HG02885 (cell line): ENCODE results near the gene CFAP107.

Experiments
- ATAC-seq: cut with Tn5 transposase; IDR thresholded peaks from one replicate; pipeline ENCODE4 v1.9.1; 2021; ENCODE audit warnings: mild to moderate bottlenecking; ENCODE audit not compliant: unreplicated experiment, poor library complexity

Gene CFAP107

DNA sequence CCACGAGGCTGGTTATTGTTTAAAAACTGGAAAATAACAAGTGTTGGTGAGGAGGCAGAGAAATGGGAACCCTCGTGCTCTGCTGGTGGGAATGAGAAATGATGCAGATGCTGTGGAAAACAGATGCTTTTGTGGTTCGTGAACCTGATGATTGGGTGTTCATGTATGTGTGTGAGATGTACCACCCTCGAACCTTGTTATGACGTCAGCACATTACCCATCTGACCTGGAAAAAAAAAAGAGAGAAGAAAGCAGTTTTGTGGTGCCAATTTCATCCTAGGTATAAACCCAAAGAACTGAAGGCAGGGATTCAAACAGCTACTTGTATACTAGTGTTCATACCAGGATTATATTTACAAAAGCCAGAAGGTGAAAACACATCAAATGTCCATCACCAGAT, 6.4 kb upstream of the CFAP107 start:
- ATAC-seq = no peak

DNA sequence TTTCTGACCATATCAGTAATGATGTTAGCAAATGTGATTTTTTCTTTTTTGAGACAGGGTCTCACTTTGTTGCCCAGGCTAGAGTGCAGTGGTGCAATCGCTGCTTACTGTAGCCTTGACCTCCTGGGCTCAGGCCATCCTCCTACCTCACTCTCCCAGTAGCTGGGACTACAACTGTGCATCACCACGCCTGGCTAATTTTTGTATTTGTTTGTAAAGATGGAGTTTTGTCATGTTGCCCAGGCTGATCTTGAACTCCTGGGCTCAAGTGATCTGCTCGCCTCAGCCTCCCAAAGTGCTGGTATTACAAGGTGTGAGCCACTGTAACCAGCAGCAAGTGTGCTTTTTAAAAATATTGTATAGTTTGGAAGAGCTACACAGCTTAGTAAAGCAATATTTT, 4.1 kb upstream of the CFAP107 start:
- no peak for ATAC-seq

DNA sequence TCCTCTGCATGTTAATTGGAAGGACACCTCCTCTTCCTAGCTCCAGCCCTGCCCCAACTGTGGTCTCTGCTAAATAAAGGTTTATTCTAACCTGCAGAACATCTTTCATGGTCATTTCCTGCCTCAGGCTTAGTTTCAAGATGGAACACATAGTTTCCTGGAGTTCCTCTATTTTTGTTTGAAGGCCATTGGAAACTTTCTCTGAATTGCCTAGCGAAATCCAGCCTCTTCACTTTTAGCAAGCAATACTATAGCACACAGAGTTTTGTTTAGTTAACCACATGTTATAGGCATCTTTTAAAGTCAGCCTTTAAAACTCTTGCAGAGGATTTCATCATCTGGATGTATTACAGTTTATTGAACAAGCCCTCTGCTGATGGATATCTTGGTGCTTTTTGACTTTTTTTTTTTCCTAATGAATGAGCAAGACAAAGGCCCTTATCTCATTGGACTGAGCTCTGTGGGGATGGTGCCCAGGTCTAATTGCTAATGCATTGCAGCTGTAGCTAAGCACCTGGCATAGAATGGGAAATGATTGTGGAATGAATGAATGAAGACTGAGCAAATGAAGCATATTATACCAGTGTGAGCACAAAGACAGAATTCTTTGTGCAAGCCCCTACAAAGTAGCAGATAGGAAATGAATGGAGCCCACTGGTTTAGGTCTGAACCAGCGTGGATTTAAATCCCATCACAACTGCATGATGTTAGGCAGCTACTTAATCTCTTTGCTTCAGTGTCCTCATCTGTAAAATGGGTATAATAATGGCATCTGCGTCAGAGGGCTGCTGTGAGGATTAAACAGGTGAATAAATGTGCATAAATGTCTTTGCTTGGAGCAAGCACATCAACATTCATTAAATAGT, 641 bp upstream of the CFAP107 start:
- no peak for ATAC-seq

DNA sequence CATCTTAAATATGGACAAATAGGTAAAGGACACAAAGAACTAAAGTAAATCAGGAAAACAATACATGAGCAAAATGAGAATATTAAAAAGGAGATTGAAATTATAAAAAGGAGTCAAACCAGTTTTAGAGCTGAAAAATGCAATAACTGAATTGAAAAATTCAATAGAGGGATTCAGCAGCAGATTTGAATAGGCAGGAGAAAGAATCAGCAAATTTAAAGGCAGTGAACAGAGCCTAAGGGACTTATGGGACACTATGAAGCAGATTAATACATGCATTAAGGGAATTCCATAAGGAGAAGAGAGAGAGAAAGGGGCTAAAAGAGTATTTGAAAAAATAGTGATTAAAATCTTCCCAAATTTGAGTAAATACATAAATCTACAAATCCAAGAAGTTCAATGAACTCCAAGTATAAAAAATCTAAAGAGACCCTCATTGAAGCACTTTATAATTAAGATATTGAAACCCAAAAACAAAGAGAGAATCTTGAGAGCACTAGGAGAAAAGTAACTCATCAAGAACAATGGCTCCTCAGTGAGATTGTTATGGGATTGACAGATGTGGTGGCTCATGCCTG, 2.9 kb downstream of the CFAP107 start:
- no peak for ATAC-seq

DNA sequence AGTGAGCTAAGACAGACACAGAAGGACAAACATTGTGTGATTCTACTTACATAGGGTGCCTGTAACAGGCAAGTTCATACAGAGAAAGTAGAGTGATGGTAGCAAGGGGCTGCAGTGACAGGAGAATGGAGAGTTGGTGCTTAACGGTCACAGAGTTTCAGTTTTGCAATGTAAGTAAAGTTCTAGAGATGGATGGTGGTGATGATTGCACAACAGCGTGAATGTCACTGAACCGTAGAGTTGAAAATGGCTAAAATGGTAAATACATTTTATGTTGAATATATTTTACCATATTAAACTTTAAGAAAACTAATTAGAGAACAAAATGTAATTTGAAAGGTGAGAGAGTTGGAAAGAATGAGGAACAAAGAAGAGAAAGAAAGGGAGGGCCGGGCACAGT, 8.7 kb downstream of the CFAP107 start:
- no peak for ATAC-seq

DNA sequence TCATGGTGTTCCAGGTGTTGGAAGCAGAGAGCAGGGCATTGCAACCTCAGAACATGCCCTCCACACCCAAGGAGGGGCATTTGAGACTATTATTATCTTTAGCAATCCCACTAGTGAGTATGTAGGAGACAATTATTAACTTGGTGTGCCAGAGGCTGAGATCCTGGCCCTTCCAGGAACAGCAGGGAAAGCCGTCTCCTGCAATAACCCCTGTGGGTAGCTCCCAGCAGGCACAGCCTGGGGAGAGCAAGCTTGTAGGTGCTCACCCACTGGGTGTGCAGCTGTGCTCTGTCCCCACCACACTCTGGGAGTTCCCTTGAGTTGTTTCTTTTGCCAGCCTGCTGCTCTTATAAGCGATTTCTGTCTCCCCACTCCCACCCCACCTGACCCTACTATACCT, 10.3 kb downstream of the CFAP107 start:
- ATAC-seq = no peak

DNA sequence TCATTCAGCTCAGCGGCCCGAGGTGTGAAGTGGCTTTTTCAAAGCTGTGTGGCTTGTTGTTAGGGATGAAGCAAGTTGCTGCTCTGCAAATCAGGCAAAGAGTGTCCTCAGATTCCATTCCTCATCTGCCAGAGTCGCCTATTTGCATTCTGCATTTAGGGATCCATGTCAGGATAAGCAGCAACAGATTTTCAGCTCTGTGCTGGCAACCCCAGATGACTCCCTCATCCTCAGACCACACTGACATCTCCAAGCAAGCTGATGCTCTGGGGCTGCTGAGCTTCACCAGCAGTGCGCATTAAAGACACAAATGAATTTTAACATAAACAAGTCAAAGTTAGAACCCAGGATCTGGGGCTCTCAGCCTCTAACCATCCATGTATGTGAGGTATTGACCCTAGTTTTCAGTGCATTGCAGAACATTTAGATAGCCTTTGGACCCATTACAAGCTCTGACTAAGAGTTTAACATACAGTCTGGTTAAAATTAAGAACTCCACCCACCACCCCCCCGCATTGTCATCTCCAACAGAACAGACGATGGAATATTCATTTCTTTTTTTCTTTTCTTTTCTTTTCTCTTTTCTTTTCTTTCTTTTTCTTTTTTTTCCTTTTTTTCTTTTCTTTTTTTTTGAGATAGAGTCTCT, 10.9 kb downstream of the CFAP107 start:
- no peak for ATAC-seq

DNA sequence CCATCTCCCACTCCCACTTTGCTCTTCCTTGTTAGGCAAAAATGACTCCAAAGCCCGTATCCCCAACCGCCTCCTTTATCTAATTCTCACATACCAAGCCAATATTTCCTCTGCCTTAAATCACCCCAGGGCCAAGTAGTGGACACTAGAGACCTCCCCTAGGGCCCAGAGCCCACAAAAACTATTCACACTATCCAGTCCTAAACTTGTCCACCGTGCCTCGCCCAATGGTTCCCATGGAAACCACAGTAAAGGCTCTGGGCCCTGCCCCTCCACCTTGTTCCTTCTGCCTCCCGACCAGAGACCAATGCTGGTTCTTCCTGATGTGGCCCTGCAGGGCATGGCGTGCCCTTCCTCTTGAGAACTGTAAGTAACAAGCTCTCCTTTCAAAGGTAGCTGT, 11.8 kb downstream of the CFAP107 start:
- ATAC-seq = no peak

DNA sequence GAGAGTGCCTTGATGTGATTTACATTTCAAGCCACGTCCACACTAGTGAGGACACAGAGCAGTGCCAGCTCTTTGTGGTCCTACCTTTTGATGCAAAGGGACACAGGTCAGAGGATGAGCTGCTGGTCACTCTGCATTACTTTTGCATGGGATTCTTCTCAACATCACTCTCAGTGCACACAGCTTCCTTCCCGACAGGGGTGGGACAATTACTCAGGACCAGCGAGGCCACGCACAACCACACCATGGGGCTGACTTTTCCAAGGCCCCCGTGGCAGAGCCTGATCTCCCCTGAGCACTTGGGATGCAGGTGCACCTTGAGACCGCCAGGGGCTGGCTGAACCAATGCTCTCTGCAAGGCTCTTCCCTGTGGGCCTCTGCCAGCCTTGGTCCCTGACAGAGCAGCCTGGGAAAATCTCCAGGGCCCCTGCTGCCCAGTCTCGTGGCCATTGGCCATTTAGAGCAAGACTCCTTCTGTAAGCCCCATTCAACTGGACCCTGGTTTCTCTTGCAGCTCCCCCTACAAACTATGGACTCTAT, 14.3 kb downstream of the CFAP107 start:
- no peak for ATAC-seq

DNA sequence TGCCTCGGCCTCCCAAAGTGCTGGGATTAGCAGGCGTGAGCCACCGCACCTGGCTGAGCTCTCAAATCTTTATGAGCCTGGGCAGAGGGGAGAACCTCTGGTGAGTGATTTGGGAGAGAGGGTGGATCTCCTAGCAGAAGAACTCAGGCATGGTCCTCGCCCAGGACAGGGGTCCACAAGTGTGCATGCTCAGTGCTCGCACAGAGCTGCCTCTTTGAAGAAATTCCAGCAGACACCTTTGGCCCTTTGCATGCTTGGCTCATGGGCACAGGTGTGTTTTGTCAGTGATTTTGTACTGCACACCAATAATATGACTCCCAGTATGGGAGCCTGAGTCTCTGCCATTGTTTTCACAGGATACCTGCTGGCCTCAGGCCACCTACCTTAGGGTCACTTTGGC, 15.8 kb downstream of the CFAP107 start:
- ATAC-seq = no peak

DNA sequence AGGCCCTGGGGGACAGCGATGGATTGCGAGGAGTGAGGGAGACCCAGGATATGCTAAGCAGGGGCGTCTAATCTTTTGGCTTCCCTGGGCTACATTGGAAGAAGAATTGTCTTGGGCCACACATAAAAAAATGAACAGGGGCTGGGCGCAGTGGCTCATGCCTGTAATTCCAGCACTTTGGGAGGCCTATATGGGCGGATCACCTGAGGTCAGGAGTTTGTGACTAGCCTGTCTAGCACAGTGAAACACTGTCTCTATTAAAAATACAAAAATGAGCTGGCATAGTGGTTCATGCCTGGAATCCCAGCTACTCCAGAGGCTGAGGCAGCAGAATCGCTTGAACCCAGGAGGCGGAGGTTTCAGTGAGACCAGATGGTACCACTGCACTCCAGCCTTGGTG, 16.8 kb downstream of the CFAP107 start:
- ATAC-seq = no peak

DNA sequence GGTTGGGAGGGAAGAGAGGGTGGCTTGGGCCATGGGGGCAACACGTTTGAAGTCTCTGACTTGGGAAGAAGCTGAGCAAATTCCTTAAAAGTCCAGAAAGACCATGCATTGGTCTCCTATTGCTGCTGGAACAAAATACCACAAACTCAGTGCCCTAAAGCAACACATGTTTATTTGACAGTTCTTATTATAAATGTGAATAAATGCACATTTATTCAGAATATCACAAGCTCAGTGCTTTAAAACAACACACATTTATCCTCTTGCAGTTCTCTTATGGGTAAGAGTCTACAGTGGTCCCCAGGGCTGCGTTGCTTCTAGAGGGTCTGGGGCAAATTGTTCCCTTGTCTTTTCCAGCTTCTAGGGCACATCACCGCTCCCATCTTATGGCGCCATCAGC, 17.5 kb downstream of the CFAP107 start:
- ATAC-seq = no peak

DNA sequence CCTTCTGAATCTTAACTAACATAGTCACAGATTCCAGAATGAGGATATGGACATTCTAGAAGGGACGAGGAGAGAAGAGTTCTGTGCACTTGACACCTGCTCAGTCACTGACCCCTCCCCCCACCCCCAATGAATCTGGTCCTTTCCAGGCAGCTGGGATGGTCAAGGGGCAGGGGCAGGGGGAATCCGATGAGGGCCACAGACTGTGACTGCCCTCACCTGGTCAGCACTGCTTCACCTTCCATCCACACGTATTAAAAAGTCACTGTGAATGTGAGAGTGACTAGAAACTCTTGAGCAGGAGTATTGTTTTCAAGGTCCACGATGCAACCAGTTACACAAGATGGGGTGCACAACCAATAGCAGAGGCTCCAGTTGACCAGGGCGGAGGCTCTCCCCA, 18.0 kb downstream of the CFAP107 start:
- ATAC-seq = no peak

DNA sequence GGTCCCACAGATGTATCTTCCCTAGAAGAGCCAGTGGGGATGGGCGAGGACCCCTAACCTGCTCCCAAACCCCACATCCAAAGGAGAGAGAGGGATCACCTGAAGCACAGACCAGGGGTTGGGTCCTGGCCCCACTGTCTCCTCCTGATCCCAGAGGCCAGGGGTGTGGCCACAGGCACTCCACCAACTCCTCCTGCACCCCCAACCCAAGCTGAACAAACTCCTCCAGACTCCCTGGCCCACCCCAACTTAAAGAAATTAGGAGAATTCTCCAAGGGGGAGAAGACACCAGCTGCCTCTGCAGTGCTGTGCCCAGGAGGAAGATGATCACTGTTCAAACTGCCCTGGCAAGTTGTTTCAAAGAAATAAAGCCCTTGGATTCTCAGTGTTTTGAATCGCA, 23.0 kb downstream of the CFAP107 start:
- ATAC-seq = no peak

DNA sequence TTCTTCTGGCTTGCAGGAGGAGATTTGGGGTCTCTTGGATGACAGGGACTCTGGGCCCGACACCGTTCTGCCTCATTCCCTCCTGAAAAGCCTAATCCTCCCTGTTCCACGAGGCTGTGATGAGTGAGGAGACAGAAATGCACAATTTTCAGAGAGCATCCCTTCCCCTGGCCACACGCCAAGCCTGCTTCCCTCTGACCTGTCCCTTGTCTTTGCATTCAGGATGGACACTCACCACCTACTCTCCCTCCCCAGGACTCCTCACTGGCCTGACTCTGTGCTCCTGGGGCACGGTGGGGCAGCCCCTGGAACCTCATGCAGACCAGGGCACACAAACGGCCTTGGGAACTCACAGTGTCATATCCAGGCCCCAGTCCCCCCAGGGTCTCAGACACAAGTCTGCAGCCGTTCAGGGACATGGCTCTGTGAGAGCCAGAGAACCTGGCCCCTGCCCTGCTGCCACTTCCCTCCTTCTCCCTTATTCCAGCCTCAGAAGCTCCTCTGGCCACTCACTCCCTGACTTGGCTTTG, 24.0 kb downstream of the CFAP107 start:
- no peak for ATAC-seq

DNA sequence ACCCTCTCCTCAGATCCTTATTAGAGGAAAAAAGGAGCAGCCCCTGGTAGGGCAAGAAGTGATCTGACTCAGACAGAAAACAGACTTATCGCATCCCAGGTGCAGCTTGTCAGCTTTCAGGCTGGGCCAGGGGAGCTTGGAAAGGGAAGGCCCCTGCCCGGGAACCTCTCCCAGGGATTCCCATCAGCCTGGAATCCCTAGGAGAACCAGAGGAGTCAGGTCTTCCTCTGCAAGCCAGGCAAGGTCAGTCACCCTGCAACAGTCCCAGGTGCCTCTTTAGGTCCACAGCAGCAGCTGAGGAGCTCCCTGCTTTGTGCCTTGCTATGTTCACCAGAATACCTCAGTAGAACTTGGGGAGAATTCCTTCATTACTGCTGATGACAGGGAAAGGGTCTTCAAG, 24.6 kb downstream of the CFAP107 start:
- no peak for ATAC-seq

DNA sequence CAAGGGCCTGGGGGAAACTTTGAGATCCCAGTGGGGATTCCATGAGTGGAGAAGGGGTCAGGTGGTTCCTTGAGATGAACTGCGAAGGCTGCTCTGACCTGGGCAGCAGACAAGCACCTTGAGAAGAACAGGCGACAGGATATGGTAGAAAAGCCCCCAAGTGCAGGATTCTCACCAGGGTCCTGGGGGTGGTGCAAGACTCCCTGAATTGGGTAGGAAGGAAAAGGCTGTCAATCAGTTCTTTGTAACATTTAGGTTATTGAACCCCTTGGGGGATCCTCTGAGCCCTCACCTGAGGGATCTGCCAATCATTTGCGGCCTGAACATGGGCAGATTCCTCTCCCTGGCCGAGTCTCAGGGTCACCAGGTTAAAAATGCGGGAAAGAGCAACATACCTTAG, 25.2 kb downstream of the CFAP107 start:
- no peak for ATAC-seq

DNA sequence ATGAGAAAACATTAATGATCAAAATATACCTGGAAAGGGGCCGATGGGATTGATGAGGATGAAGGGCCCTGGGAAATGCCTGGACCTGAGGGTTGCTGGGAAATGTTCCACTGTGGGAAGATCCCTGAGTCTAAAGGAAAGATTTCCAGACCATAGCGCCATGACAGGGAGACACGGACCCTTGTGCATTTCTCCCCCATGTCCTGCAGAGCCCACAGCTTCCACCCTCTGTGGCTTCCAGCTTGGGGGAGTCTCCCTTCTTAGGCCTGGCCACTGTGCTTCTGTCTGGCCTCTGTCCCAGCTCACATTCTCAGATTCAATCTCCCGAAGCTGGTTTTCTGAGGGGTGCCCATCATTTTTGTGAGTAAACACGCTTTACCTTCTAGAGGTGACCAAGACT, 26.5 kb downstream of the CFAP107 start:
- no peak for ATAC-seq

DNA sequence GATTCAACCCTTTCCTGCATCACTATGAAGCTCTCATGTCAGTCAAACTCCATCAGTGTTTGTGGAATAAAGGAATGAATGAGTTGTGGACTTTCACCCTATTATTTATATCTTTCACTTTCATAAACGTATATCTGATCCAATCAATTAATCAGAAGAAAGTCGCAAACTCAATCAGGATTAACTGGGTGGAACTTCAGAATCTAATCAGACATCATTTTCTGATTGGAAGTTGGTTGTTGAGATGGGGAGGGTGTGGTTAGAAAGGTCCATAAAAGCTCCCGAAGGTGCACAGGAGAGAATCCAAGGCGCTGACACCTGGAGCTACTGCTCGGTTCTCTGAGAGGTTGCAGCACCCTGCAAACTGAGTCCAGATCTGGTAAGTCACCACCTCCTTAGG, 27.4 kb downstream of the CFAP107 start, which contains the start of gene PRAMEF12:
TSS of gene PRAMEF12 (plus strand) at position 301 of the 400 bp plus-strand sequence. CDS start 1,130 bp downstream, outside the sequence.
- no peak for ATAC-seq

DNA sequence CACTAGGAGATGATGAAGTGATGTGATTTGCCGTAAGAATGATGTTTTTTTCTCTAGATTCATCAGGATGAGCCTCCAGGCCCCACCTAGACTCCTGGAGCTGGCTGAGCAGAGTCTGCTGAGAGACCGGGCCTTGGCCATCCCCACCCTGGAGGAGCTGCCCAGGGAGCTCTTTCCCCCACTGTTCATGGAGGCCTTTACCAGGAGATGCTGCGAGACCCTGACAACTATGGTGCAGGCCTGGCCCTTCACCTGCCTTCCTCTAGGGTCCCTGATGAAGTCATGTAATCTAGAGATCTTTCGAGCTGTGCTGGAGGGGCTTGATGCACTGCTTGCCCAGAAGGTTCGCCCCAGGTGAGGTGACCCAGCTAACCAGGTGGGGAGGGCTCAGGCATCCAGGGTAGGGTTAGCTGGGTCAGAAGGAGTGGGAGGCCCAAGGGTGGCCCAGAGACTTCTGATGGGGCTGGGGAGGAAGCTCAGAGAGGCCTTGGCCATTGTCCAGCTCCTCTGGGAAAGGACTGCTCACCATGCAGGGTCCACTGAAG, 28.9 kb downstream of the CFAP107 start:
- no peak for ATAC-seq

DNA sequence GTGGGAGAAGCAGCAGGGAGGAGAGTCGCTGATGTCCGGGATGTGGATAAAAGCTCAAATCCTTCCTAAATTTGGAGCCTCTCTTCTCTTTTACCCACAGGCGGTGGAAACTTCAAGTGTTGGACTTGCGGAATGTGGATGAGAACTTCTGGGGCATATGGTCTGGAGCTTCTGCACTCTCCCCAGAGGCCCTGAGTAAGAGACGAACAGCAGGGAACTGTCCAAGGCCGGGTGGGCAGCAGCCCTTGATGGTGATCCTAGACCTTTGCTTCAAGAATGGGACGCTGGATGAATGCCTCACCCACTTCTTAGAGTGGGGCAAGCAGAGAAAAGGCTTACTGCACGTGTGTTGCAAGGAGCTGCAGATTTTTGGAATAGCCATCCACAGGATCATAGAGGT, 29.4 kb downstream of the CFAP107 start:
- no peak for ATAC-seq
